C4-2B (cell line): ENCODE results near the gene JMJD4.

Experiments used
- ZFX ChIP-seq: fragments of 450-650 bp; IDR thresholded peaks from 2 replicates; pipeline ENCODE4 v1.6.1; 2017
- TF ChIP-seq, protein P1 (sequence below): fragments of 450-650 bp; conservative IDR thresholded peaks from 2 replicates; pipeline ENCODE4 v1.5.1; 2017; ENCODE audit warnings: mild to moderate bottlenecking

DNA sequence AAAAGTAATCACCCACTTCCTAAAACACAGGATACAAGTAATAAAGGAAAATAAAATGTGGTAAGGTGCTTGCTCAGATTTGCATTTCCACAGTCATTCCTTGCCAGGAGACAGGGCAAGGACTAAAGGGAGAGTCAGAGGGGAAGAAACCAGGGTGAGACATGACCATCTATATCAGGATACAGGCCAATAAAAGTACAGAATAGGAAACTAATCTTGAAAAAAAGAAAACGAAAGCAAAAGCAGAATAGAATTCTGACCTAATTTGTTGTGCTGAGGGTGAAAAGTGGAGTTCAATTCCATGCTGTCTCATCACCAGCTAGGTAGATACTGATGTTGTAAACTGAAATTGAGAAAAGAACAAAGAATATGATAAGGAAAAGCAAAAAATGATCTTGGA lies 27.3 kb downstream of the JMJD4 start:
- TF ChIP-seq, protein P1, sequence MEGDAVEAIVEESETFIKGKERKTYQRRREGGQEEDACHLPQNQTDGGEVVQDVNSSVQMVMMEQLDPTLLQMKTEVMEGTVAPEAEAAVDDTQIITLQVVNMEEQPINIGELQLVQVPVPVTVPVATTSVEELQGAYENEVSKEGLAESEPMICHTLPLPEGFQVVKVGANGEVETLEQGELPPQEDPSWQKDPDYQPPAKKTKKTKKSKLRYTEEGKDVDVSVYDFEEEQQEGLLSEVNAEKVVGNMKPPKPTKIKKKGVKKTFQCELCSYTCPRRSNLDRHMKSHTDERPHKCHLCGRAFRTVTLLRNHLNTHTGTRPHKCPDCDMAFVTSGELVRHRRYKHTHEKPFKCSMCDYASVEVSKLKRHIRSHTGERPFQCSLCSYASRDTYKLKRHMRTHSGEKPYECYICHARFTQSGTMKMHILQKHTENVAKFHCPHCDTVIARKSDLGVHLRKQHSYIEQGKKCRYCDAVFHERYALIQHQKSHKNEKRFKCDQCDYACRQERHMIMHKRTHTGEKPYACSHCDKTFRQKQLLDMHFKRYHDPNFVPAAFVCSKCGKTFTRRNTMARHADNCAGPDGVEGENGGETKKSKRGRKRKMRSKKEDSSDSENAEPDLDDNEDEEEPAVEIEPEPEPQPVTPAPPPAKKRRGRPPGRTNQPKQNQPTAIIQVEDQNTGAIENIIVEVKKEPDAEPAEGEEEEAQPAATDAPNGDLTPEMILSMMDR, result no peak
- TF ChIP-seq ZFX, result no peak
